OCI-LY7 (cell line): ENCODE results near the gene GTF3C2.

Source experiments
- EZH2phosphoT487 ChIP-seq: fragments of 200-600 bp; sonication (generic); IDR thresholded peaks from 2 replicates; pipeline ENCODE4 v1.6.1; 2018; ENCODE audit warnings: low read depth, borderline replicate concordance, mild to moderate bottlenecking, mixed run types, antibody characterized with exemption, low read length, moderate library complexity, mixed read lengths
- TF ChIP-seq, protein P1 (sequence below): fragments of 200-600 bp; sonication (generic); conservative IDR thresholded peaks from 2 replicates; pipeline ENCODE4 v1.5.1; 2014; ENCODE audit warnings: mild to moderate bottlenecking, antibody characterized with exemption, low read length, moderate library complexity, mixed read lengths

DNA sequence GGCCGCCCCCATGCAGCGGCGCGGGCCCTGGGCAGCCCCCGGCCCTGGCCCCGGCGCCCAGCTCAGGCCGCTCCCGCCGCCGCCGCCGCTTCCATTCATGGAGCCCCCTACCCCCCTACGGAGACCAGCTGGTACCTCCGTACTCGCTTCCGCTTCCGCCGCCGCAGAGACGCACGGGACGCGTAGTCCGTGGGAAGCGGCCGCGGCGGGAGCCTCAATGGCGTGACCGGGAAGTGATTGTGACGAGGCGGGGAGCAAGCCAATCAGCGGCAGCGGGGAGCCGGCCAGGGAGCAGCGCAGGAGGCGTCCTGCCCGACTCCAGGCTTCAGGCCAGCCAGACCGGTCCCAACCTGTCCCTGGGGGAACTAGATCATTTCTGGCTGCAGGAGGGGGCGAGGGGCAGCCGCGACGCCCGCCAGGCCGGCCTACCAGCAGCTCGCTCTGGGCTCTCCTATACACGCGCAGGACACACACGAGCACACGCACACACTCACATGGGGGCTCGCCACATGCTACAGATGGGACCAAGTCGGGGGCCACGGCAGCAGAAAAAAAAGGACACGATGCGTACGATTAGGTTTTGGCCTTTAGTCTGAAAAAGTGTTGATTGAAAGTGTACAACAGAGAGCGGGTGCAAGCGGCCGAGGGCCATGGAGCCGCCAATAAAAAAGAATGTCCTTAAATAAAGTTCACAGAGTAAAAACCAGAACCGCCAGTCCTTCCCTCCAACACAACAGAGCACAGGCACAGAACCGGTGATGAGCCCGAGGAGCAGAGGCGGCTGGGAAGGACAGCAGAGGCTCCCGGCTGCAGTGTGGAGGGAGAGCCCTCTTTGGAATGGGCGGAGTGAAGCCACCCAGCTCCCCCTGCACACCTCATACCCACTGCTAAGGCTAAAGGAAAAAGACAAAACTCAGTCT, 24.3 kb upstream of the GTF3C2 start, which contains the start of gene ZNF513:
- TF ChIP-seq, protein P1, sequence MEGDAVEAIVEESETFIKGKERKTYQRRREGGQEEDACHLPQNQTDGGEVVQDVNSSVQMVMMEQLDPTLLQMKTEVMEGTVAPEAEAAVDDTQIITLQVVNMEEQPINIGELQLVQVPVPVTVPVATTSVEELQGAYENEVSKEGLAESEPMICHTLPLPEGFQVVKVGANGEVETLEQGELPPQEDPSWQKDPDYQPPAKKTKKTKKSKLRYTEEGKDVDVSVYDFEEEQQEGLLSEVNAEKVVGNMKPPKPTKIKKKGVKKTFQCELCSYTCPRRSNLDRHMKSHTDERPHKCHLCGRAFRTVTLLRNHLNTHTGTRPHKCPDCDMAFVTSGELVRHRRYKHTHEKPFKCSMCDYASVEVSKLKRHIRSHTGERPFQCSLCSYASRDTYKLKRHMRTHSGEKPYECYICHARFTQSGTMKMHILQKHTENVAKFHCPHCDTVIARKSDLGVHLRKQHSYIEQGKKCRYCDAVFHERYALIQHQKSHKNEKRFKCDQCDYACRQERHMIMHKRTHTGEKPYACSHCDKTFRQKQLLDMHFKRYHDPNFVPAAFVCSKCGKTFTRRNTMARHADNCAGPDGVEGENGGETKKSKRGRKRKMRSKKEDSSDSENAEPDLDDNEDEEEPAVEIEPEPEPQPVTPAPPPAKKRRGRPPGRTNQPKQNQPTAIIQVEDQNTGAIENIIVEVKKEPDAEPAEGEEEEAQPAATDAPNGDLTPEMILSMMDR, result no peak
- TF ChIP-seq EZH2phosphoT487, result no peak
